Measurements from ENCODE around the gene TMEM187.
A peak's percentile ranks its signal among the peaks of the same experiment; 100 is the strongest.
"Not testable (repeated sequence)": the region's sequence is repeated elsewhere in the genome, so short reads cannot be mapped to it uniquely, and the experiment has no call there.

The TMEM187 gene

DNA sequence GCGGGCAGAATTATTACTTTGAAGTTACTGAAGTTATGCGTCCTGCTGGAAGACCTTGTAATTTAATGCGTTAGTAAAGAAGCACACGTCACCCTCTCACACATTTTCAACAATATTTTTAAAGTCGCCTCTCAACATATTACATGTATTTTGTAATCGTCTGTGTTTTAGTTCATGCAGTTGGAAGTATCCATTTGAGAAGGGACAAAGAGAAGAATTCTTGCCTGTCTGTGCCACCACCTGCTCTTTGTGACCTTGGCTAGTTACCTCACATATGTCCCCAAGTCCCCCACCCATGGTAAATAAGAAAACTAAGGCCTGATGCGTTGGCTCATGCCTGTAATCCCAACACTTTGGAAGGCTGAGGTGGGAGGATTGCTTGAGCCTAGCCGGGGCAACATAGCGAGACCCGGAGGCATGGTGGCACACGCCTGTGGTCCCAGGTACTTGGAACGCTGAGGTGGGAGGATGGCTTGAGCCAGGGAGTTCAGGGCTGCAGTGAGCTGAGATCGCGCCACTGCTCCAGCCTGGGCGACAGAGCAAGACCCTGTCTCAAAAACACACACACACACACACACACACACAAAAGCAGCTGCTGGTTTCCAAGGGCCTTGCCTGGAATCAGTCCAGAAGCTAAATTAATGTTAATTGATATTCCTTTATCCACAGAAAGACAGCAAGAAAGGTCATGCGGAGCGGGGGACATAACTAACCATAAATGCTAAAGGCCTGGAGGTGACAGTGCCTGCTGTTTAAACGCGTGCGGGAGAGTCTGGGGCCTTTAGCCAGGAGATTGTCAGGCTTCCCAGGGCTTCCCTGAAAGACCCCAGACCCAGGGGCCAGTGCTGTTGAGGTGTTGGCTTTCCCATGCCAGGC, 811 bp downstream of the TMEM187 start:
- DNase-seq = no peak

GRCh38 chrX:153974003-153974725, 1.6 kb downstream of the TMEM187 start:
- no peak for DNase-seq

DNA sequence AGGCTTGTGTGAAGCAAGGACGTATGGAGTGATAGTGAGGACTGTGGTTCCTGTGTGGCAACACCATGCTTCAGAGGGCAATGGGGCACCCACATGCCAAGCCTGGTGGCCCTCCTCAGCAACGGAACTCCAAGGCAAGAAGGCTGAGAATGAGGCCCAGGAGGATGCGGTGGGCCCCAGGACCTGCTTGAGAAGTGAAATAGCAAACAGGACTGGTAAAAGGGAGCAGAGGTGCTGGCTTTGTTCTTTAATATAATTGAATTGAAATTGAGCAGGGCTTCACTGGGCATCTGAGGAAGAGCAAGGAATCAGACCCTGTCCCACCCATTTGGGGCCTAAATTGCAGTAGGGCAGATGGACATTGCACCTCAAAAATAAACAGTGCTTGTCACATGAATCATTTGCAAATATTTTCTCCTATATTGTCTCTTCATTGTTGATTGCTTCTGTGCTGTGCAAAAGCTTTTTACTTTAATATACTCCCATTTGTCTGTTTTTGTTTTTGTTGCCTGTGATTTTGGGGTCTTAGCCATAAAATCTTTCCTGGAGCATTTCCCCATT, 2.3 kb downstream of the TMEM187 start:
- no peak for DNase-seq

DNA sequence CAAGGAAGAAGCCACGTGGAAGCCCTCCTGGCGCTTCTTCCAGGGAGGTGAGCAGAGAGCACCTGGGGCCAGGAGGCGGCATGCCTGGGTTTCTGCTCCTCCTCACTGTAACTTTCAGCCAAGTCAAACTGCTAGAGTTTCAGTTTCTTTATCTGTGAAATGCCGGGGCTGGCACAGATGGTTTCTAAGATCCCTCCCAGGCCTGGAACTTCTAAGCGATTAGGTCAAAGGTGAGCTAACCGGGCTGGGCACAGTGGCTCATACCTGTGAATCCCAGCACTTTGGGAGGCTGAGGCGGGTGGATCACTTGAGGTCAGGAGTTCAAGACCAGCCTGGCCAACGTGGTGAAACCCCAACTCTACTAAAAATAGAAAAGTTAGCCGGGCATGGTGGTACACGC, 7.8 kb downstream of the TMEM187 start:
- peak; percentile 37 for DNase-seq

GRCh38 chrX:153981231-153981630, 8.7 kb downstream of the TMEM187 start:
- no peak for DNase-seq

- DNase-seq = peak; percentile 73
These were observed 9.4 kb downstream of the TMEM187 start for GRCh38 chrX:153981771-153982533.

- no peak for DNase-seq
These were observed 10.8 kb downstream of the TMEM187 start for GRCh38 chrX:153983321-153983801.

DNA sequence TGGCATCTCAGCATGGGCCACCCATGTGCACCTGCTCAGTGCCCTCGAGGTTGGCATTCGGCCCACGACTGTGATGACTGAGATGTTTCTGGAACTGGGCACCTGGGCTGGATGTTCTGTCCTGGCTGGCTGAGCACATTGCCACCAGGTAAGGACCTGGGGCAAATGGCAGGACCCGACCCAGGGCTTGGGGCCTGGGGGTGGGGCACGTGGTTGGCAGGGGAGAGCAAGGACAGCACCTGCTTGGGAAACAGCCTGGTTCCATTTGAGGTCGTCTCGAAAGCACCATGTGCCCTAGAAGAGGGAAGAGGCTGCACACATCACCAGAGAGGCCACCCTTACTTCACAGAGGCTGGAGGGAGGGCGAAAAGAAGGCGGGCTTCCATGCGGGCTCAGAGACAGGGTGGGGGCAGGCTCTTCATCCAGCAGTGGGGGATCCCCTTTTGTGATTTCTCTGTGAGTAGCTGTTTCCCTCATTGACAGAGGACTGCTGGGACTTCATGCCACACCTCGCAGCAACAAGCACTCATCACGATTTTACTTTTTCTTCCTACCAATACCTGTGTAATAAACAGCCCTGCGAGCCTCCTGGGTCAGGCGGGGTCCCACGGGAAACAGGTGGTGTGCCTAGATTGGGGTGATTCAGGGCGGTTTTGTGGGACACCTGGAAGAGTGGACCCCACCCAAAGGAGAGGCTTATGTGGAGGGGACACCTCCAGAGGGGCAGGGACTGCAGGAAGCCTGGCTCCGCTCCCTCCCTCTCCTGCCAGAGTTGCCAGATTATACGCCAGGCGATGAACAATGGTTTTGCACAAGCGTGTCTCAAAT, 12.0 kb downstream of the TMEM187 start:
- peak; percentile 62 for DNase-seq

DNA sequence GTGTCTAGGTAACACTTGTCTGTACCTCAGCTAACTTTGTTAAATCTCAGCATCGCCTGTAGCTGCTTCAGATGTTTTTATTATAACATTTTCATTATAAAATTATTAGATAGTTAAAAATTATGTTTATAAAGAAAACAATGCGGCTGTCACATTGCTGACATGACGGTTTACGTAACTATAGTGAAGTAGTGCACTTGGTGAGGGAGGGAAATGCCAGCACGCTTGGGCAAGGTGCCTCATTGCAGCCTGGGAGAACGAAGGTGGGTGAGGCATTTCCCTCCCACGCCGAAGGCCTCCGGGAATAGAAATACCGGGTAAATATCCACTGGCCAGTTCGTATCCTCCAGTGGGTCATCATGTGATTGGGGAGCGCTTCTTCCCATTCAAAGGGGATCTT, 15.9 kb downstream of the TMEM187 start:
- DNase-seq = no peak

DNA sequence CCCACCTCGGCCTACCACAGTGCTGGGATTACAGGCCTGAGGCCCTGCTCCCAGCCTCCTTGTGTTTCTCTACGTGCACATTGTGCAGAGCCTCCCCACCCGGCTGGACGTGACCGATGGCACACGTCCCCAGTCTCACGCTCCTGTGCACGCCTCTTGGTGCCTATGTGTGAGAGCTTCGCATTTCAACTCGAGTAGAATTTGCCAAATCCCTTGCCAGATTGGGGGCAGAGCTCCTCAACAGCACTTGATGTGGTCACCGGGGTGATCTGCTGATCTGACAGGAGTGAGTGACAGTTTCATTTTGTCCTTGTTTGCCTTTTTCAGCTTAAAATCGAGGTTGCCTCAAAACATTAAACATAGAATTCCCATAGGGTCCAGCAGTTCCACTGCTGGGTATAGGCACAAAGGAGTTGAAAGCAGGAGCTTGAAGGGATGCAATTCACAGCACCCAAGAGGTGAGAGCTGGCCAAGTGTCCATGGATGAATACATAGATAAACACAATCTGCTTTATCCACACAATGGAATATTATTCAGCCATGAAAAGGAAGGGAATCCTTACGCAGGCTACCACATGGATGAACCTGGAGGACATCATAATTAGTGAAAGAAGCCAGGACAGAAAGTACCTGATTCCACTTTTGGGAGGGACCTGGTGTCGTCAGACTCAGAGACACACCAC, 17.6 kb downstream of the TMEM187 start:
- DNase-seq = no peak

DNA sequence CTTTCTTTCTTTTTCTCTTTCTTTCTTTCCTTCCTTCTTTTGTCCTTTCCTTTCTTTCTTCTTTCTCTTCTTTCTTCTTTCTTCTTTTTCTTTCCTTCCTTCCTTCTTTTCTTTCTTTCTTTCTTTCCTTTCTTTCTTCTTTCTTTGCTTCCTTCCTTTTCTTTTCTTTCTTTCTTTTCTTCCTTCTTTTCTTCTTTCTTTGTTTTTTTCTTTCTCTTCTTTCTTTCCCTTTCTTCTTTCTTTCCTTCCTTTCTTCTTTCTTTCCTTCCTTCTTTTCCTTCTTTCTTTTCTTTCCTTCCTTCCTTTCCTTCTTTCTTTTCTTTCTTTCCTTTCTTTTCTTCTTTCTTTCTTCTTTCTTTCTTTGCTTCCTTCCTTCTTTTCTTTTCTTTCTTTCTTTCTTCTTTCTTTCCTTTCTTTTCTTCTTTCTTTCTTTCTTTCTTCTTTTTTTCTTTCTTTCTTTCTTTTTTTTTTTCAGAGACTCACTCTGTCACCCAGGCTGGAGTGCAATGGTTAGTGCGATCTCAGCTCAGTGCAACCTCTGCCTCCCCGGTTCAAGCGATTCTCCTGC, 18.5 kb downstream of the TMEM187 start:
- DNase-seq = no peak

- no peak for DNase-seq
These were observed 19.6 kb downstream of the TMEM187 start for GRCh38 chrX:153992180-153992579.

- no peak for DNase-seq
These were observed 20.5 kb downstream of the TMEM187 start for GRCh38 chrX:153993079-153993478.

DNA sequence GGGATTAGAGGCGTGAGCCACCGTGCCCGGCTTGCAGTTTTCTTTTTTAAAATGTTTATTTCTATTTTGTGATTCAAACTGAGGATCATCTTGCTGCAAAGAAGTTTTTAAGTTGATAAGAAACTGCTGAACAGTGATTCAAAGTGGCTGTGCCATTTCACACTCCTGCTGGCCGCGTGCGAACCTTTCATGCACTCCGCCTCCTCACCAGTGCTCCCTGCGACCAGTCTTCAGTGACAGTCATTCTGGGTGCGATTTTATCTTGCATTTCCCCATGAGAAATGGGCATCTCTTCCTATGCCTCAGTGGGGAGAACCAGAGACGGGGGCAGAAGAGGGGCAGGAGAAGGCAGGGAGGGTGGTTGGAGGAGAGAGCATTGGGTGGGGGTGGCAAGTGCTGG, 21.4 kb downstream of the TMEM187 start:
- DNase-seq = no peak

- DNase-seq = not testable (repeated sequence)
These were observed 21.8 kb downstream of the TMEM187 start for GRCh38 chrX:153994398-153994797.

- no peak for DNase-seq
These were observed 22.9 kb downstream of the TMEM187 start for GRCh38 chrX:153995504-153995903.

DNA sequence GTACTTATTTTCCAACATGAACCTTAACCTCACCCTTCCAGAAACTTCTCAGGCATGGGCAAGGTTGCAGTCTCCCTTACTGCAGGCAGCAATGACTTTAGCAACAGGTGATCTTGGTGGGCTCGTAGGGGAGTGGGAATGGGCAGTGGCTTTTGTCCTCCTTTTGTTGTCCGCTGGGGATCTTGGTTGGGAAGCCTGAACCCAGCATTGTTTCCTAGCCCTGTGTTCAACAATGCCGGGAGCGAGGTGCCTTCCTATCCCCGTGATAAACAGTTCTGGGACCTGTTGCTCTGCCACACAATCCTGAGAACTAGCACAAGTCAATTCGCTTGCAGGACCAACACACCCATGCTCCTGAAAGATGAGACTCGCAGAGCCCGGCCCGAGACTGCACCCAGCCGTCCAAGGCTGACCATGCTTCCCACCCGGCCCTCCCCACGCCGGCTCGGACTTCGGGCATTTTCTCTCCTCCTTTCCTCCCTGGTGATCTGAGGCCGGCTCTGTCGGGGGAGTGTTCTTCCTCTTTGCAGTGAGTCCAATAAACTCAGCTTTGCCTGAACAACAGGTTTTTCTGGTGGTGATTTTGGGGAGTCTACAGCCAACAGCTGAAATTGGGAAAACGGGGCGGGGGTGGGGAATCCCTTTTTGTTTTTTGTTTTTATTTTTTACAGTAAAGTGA, 26.9 kb downstream of the TMEM187 start:
- no peak for DNase-seq

- DNase-seq = no peak
These were observed 27.5 kb downstream of the TMEM187 start for GRCh38 chrX:154000051-154000450.

DNA sequence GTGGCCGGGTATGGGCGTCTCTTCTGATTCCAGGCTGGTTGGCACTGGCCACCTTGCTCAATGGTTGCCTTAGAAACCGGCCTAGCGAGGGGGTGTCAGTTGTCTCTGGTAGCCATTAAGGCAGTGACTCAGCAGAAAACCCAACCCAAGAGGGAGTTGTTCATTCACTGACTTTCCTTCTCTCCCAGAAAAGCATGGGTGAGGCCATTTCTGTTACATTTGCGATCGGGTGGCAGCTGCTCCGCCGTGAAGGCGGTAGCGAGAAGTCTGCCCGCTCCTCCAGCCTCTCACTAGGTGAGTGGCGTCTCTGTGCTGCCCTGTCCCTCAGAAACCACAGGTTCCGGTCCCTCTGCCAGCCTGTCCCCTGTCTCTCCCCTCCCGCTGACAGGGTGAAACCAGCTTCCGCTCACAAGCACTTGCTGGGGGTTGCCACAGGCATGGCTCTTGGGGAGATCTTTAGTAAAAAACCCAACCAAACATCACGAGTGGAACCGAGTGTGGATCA, 29.7 kb downstream of the TMEM187 start:
- peak; percentile 68 for DNase-seq

DNA sequence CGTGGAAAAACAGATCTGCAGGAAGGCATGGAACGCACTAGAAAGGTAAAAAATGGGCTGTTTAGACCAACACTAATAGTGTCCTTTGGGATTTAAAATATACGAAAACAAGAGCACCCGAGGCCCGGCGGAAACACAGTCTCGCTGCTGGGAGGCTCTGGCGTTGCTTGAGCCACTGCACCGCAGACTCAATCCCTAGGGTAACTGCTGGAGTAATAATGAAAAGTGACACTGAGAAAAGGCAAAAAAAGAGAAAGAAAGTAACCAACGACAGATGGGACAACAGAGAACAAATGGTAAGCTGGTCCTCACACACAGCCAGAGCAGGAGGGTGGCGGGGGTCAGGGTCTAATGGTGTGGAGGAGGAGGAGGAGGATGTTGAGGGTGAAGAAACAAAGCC, 31.8 kb downstream of the TMEM187 start:
- no peak for DNase-seq
